Endothelial cell of umbilical vein (primary cell): ENCODE results near the gene RNASE8. TPM values are rescaled to one million over a fixed set of nuclear protein-coding genes. Genes with fewer than 3 reads are reported as not detected.

Experiments used
- BruUV-seq: library from RNA; stranded (reverse); fragments of 400-500 nt; replicated peaks from 2 replicates; lab custom pipeline; 2021; lab: Mats Ljungman, UMichigan
- CTCF ChIA-PET: fragments of 300-600, 350-600 bp; sonication (Branson Sonifier 250); formaldehyde crosslinking; loops from one replicate; lab custom pipeline; 2021; ENCODE audit warnings: antibody characterized with exemption, inconsistent platforms; lab: Charles Lee
- POLR2A ChIA-PET: fragments of 300-600, 350-600 bp; sonication (Branson Sonifier 250); formaldehyde crosslinking; loops from one replicate; lab custom pipeline; 2021; ENCODE audit warnings: antibody characterized with exemption, inconsistent platforms; lab: Charles Lee
- DNase-seq: peaks from one replicate; pipeline ENCODE4 v3.0.0-alpha.2; 2011; ENCODE audit warnings: low read depth, low spot score
- FAIRE-seq: peaks from 2 replicates; lab custom pipeline; 2011; peaks lifted over from hg19 to GRCh38; lab: Jason Lieb, UNC
- H2AFZ ChIP-seq: 2 replicates; pipeline ENCODE4 v1.6.0; 2012; ENCODE audit warnings: low read depth, low read length, control low read depth, inconsistent platforms
- H3K27ac ChIP-seq: 2 replicates; pipeline ENCODE4 v1.5.1; 2011; ENCODE audit warnings: low read depth, mild to moderate bottlenecking, control low read depth, low read length, moderate library complexity; ENCODE audit not compliant: insufficient read depth
- H3K27me3 ChIP-seq, 2 experiments: 2 replicates each; pipeline versions ENCODE4 v1.6.0 to v1.6.1; 2011; ENCODE audit warnings: low read length in 2 of 2, mixed read lengths in 1 of 2; ENCODE audit not compliant: control insufficient read depth in 2 of 2, insufficient read depth in 2 of 2
- H3K36me3 ChIP-seq, 2 experiments: 2 replicates in 1 of 2; 3 replicates in 1 of 2; pipeline ENCODE4 v1.5.1; 2011; ENCODE audit warnings: low read length in 2 of 2, mild to moderate bottlenecking in 1 of 2, moderate library complexity in 1 of 2; ENCODE audit not compliant: control insufficient read depth in 2 of 2, insufficient read depth in 2 of 2; ENCODE audit errors: extremely low read depth in 1 of 2
- H3K4me1 ChIP-seq: 3 replicates; pipeline ENCODE4 v1.5.1; 2011; ENCODE audit warnings: mild to moderate bottlenecking, low read length; ENCODE audit not compliant: control insufficient read depth, insufficient read depth; ENCODE audit errors: extremely low read depth
- H3K4me2 ChIP-seq: 2 replicates; pipeline ENCODE4 v1.6.1; 2011; ENCODE audit warnings: low read length, control low read depth, mixed read lengths; ENCODE audit not compliant: insufficient read depth
- H3K4me3 ChIP-seq, 3 experiments: fragments of 200-600 bp in 1 of 3; sonication (generic), shearing (Covaris generic) in 1 of 3; replicated peaks in 1 of 3; 2 replicates each; pipeline ENCODE4 v1.5.1; 2011 to 2016; ENCODE audit warnings: control low read depth in 3 of 3, low read length in 3 of 3, mild to moderate bottlenecking in 2 of 3, inconsistent platforms in 1 of 3, low read depth in 1 of 3, moderate library complexity in 1 of 3; ENCODE audit not compliant: insufficient read depth in 1 of 3
- H3K79me2 ChIP-seq: 2 replicates; pipeline ENCODE4 v1.6.0; 2012; ENCODE audit warnings: low read length, inconsistent platforms; ENCODE audit not compliant: control insufficient read depth, insufficient read depth
- H3K9ac ChIP-seq: replicated peaks from 2 replicates; pipeline ENCODE3; 2011; ENCODE audit warnings: low read length, control low read depth; ENCODE audit not compliant: insufficient read depth; ENCODE audit errors: extremely low read depth
- H3K9me1 ChIP-seq: replicated peaks from 3 replicates; pipeline ENCODE4 v1.6.0; 2011; ENCODE audit warnings: mild to moderate bottlenecking, low read length; ENCODE audit not compliant: control insufficient read depth, insufficient read depth; ENCODE audit errors: extremely low read depth
- H3K9me3 ChIP-seq: replicated peaks from 2 replicates; pipeline ENCODE4 v1.5.1; 2012; ENCODE audit warnings: low read length, inconsistent platforms; ENCODE audit not compliant: control insufficient read depth, insufficient read depth
- H4K20me1 ChIP-seq: replicated peaks from 2 replicates; pipeline ENCODE3; 2011; ENCODE audit warnings: mild to moderate bottlenecking, low read length; ENCODE audit not compliant: control insufficient read depth, insufficient read depth; ENCODE audit errors: extremely low read depth
- CTCF ChIP-seq, 2 donors: IDR thresholded peaks; 1 replicate in 1 of 2; 2 replicates in 1 of 2; pipeline ENCODE4 v1.5.1; 2011; ENCODE audit warnings: low read length in 2 of 2, mild to moderate bottlenecking in 2 of 2, moderate library complexity in 2 of 2, control low read depth in 1 of 2, inconsistent platforms in 1 of 2, low read depth in 1 of 2; ENCODE audit not compliant: insufficient read depth in 1 of 2; ENCODE audit errors: extremely low read depth in 1 of 2
- FOS ChIP-seq: IDR thresholded peaks from 2 replicates; pipeline ENCODE4 v1.6.1; 2011; ENCODE audit warnings: mild to moderate bottlenecking, low read length, moderate library complexity, borderline replicate concordance; ENCODE audit not compliant: insufficient read depth
- GATA2 ChIP-seq: IDR thresholded peaks from 2 replicates; pipeline ENCODE4 v1.7.0; 2011; ENCODE audit warnings: low read depth, mild to moderate bottlenecking, moderate library complexity, mixed read lengths, low read length; ENCODE audit not compliant: insufficient read length, insufficient read depth
- MYC ChIP-seq: IDR thresholded peaks from one replicate; pipeline ENCODE4 v1.6.1; 2011; ENCODE audit warnings: mild to moderate bottlenecking, low read depth, low read length
- dilution Hi-C: fragments of 300-500 bp; cut with MboI; formaldehyde crosslinking; loops from one replicate; pipeline ENCODE4 v1.15.0; 2019; ENCODE audit warnings: low sequenced_read_pairs; ENCODE audit not compliant: extremely low pct_ligation_motif_present
- intact Hi-C: fragments of 100-400 bp; cut with micrococcal nuclease; formaldehyde crosslinking; loops from one replicate; pipeline ENCODE4 v1.10.0; 2022
- polyA plus RNA-seq, 4 experiments: library from polyadenylated mRNA; depleted of rRNA in 3 of 4; stranded (reverse) in 3 of 4; unstranded in 1 of 4; fragments of >200 nt; gene quantifications; 2 replicates each; pipeline versions ENCODE4 v1.2.1 to v1.2.3, GENCODE V29; 2011 to 2012; ENCODE audit warnings: missing spikeins in 1 of 4
- total RNA-seq: library from RNA; stranded (reverse); gene quantifications from 2 replicates; pipeline ENCODE4 v1.2.3, GENCODE V29; 2021

The RNASE8 gene
- total and polyA plus RNA-seq, 2 donors (not counting 3 experiments of a cell fraction or from before 2014, with no cell fraction given) = not detected

- POLR2A ChIA-PET = no interaction called here
These were observed 36.6 kb upstream of the RNASE8 start for GRCh38 chr14:21020977-21021545.

More at GRCh38 chr14:21020977-21021545, 36.6 kb upstream of the RNASE8 start:
- peaks cover 37 to 49% of the 10 kb centered on the region in 2 experiments for H3K27me3 ChIP-seq
- dilution Hi-C loops (no loop called here), intact Hi-C loops (no loop called here)
- no peak overlapping the region for H3K9ac ChIP-seq
- H3K79me2 ChIP-seq = no peaks in the 10 kb centered on the region
- BruUV-seq = no TSS peak
- H3K9me1 ChIP-seq = no peaks in the 10 kb centered on the region
- no peak overlapping the region for H3K4me3 ChIP-seq
- H4K20me1 ChIP-seq = no peaks in the 10 kb centered on the region
- no peak for FAIRE-seq
- H3K36me3 ChIP-seq = no peaks in the 10 kb centered on the region
- TF ChIP-seq MYC (no peak), FOS (no peak), GATA2 (no peak), CTCF (IDR thresholded peaks at IDR 0.05; ENCODE audit: extremely low read depth in 1 of 2, insufficient read depth in 1 of 2, low read depth in 1 of 2, low read length in 2 of 2) (no peak)
- H3K27ac ChIP-seq = no peak overlapping the region
- DNase-seq = no peak
- H3K4me1 ChIP-seq = no peaks in the 10 kb centered on the region
- no peak overlapping the region for H3K4me2 ChIP-seq
- no peak overlapping the region for H2AFZ ChIP-seq
- H3K9me3 ChIP-seq = no peaks in the 10 kb centered on the region
- CTCF ChIA-PET = interaction anchor here (1.0 to 1.5 kb wide), 6 partner anchors 9 to 84 kb away, joined by 3 to 5 read pairs (median 3); no protein-coding TSS in a partner anchor
